Neural progenitor cell (in vitro differentiated cells): ENCODE measurements around the gene CHMP4B. TPM values are rescaled to one million over a fixed set of nuclear protein-coding genes. Genes with fewer than 3 reads are reported as not detected.

Experiments
- DNase-seq: peaks from one replicate; pipeline ENCODE4 v3.0.0-alpha.2; 2016; ENCODE audit warnings: low spot score
- H2AFZ ChIP-seq: fragments of 200-600 bp; sonication (generic); replicated peaks from 2 replicates; pipeline ENCODE4 v1.6.1; 2016; ENCODE audit warnings: antibody characterized with exemption
- H3F3A ChIP-seq: fragments of 200-600 bp; sonication (generic); 2 replicates; pipeline ENCODE4 v1.6.1; 2016; ENCODE audit warnings: antibody characterized with exemption, low read depth
- H3K27ac ChIP-seq: fragments of 200-600 bp; sonication (generic); 2 replicates; pipeline ENCODE4 v1.5.1; 2016; ENCODE audit warnings: mild to moderate bottlenecking
- H3K27me3 ChIP-seq: fragments of 200-600 bp; sonication (generic); 2 replicates; pipeline ENCODE4 v1.6.1; 2016; ENCODE audit warnings: mild to moderate bottlenecking, moderate library complexity
- H3K36me3 ChIP-seq: fragments of 200-600 bp; sonication (generic); 2 replicates; pipeline ENCODE4 v1.5.1; 2016
- H3K4me1 ChIP-seq: fragments of 200-600 bp; sonication (generic); 2 replicates; pipeline ENCODE4 v1.6.1; 2016; ENCODE audit warnings: mixed run types
- H3K4me2 ChIP-seq: fragments of 200-600 bp; sonication (generic); 2 replicates; pipeline ENCODE4 v1.6.1; 2016
- H3K4me3 ChIP-seq: fragments of 200-600 bp; sonication (generic); 2 replicates; pipeline ENCODE4 v1.5.1; 2016
- H3K79me2 ChIP-seq: fragments of 200-600 bp; sonication (generic); 2 replicates; pipeline ENCODE4 v1.6.1; 2016; ENCODE audit warnings: low read depth
- H3K9ac ChIP-seq: fragments of 200-600 bp; sonication (generic); 2 replicates; pipeline ENCODE4 v1.6.1; 2016
- H3K9me3 ChIP-seq: fragments of 200-600 bp; sonication (generic); 2 replicates; pipeline ENCODE4 v1.5.1; 2016; ENCODE audit warnings: low read depth
- H4K20me1 ChIP-seq: fragments of 200-600 bp; sonication (generic); 2 replicates; pipeline ENCODE4 v1.6.1; 2016; ENCODE audit warnings: low read depth
- H3K27ac Mint-ChIP-seq: 3 replicates; pipeline ENCODE4 v1.8.0; 2021; ENCODE audit warnings: mixed read lengths
- H3K27me3 Mint-ChIP-seq: 2 replicates; pipeline ENCODE4 v1.8.0; 2022; ENCODE audit warnings: low read depth, mild to moderate bottlenecking, inconsistent platforms, moderate library complexity, mixed read lengths; ENCODE audit not compliant: insufficient read depth
- H3K36me3 Mint-ChIP-seq: 3 replicates; pipeline ENCODE4 v1.8.0; 2021; ENCODE audit warnings: mixed read lengths
- H3K4me1 Mint-ChIP-seq: 3 replicates; pipeline ENCODE4 v1.8.0; 2021; ENCODE audit warnings: mixed read lengths
- H3K4me3 Mint-ChIP-seq: 3 replicates; pipeline ENCODE4 v1.8.0; 2021; ENCODE audit warnings: mild to moderate bottlenecking, moderate library complexity, mixed read lengths
- H3K9me3 Mint-ChIP-seq: 3 replicates; pipeline ENCODE4 v1.8.0; 2020; ENCODE audit warnings: mixed read lengths
- CTCF ChIP-seq: fragments of 200-600 bp; sonication (generic); IDR thresholded peaks from 2 replicates; pipeline ENCODE4 v1.5.1; 2017; ENCODE audit warnings: antibody characterized with exemption, mild to moderate bottlenecking
- EZH2 ChIP-seq: fragments of 200-600 bp; sonication (generic); IDR thresholded peaks from 2 replicates; pipeline ENCODE4 v1.6.1; 2017; ENCODE audit warnings: antibody characterized with exemption, mild to moderate bottlenecking, moderate library complexity
- EZH2phosphoT487 ChIP-seq: fragments of 200-600 bp; sonication (generic); IDR thresholded peaks from 2 replicates; pipeline ENCODE4 v1.6.1; 2017; ENCODE audit warnings: antibody characterized with exemption
- total RNA-seq: library from RNA; depleted of rRNA; stranded (reverse); fragments of >200 nt; gene quantifications from 2 replicates; pipeline ENCODE4 v1.2.3, GENCODE V29; 2015; ENCODE audit warnings: low replicate concordance

CHMP4B gene
- total RNA-seq, 1 donor from 2014 or later: 40.7 TPM

DNA sequence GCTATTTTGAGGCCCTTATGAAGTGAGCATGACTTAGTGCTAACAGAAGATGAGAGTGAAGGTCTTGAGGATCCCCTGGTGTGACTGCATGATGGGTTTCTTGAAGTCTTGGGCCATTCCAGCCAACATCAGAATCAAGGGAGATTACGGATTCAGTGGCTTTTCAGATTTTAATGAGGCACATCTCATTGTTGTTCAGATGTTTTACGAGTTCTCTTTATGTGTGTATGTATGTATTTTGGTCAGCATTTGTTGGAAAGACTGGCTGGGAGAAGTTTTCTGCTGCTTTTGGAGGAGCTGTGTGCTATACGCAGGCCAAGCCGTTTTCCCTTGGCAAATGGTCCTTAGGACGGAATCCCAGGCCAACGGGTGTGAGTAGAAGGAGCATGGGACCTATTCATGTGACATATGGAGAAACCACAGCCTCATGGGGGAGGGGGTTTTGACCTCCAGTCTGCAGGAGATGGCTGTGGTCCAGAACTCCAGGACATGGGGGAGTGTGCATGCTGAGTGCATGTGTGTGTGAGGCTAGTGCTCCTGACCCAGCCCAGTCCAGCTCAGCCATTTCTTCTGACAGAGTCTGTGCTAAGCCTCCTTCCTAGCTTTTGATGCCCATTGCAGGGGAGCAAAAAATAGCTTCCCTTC is 35.3 kb downstream of the CHMP4B start:
- Mint-ChIP-seq H3K27me3 (peaks cover 5% of the 10 kb centered on the region), H3K9me3 (no peaks in the 10 kb centered on the region), H3K4me3 (no peak overlapping the region), H3K36me3 (peaks cover 18% of the 10 kb centered on the region), H3K4me1 (peaks cover 16% of the 10 kb centered on the region), H3K27ac (peak overlapping the region; percentile 12)
- Histone ChIP-seq H3K4me1 (peaks cover 3% of the 10 kb centered on the region), H3K9me3 (no peaks in the 10 kb centered on the region), H3K79me2 (peaks cover 51% of the 10 kb centered on the region), H3K27ac (no peak overlapping the region), H3K9ac (no peak overlapping the region), H3K4me2 (no peak overlapping the region), H3K36me3 (no peaks in the 10 kb centered on the region), H3K27me3 (no peaks in the 10 kb centered on the region), H3F3A (no peaks in the 10 kb centered on the region), H3K4me3 (no peak overlapping the region), H4K20me1 (peaks cover 30% of the 10 kb centered on the region), H2AFZ (no peak overlapping the region)
- TF ChIP-seq EZH2 (no peak), EZH2phosphoT487 (no peak), CTCF (no peak)
- no peak for DNase-seq

GRCh38 chr20:33847006-33847405 is 35.9 kb downstream of the CHMP4B start:
- H3K36me3 ChIP-seq: no peaks in the 10 kb centered on the region
- no peak overlapping the region for H3K4me2 ChIP-seq
- no peak overlapping the region for H3K4me3 ChIP-seq
- DNase-seq: no peak
- Mint-ChIP-seq H3K36me3 (peaks cover 23% of the 10 kb centered on the region), H3K27ac (no peak overlapping the region), H3K9me3 (no peaks in the 10 kb centered on the region), H3K4me3 (no peak overlapping the region), H3K4me1 (peaks cover 11% of the 10 kb centered on the region), H3K27me3 (peaks cover 5% of the 10 kb centered on the region)
- H2AFZ ChIP-seq: no peak overlapping the region
- H4K20me1 ChIP-seq: peaks cover 24% of the 10 kb centered on the region
- H3K4me1 ChIP-seq: peaks cover 3% of the 10 kb centered on the region
- peaks cover 45% of the 10 kb centered on the region for H3K79me2 ChIP-seq
- H3K27ac ChIP-seq: no peak overlapping the region
- no peaks in the 10 kb centered on the region for H3K9me3 ChIP-seq
- H3F3A ChIP-seq: no peaks in the 10 kb centered on the region
- no peak overlapping the region for H3K9ac ChIP-seq
- H3K27me3 ChIP-seq: no peaks in the 10 kb centered on the region
- TF ChIP-seq CTCF (no peak), EZH2phosphoT487 (no peak), EZH2 (no peak)

- Histone ChIP-seq H3K36me3 (no peaks in the 10 kb centered on the region), H3K9ac (no peak overlapping the region), H3F3A (no peaks in the 10 kb centered on the region), H3K4me2 (no peak overlapping the region), H3K27me3 (no peaks in the 10 kb centered on the region), H3K4me3 (no peak overlapping the region), H3K79me2 (peaks cover 33% of the 10 kb centered on the region), H4K20me1 (peaks cover 16% of the 10 kb centered on the region), H3K4me1 (peaks cover 3% of the 10 kb centered on the region), H3K27ac (no peak overlapping the region), H2AFZ (no peak overlapping the region), H3K9me3 (no peaks in the 10 kb centered on the region)
- no peak for DNase-seq
- TF ChIP-seq CTCF (no peak), EZH2 (no peak), EZH2phosphoT487 (no peak)
- Mint-ChIP-seq H3K4me3 (no peak overlapping the region), H3K27me3 (peaks cover 5% of the 10 kb centered on the region), H3K9me3 (no peaks in the 10 kb centered on the region), H3K27ac (no peak overlapping the region), H3K36me3 (peaks cover 36% of the 10 kb centered on the region), H3K4me1 (peaks cover 11% of the 10 kb centered on the region)
These were observed 37.2 kb downstream of the CHMP4B start for GRCh38 chr20:33848391-33848790.
